ENCODE measurements around the gene POSTN.

GRCh38 chr13:37539976-37540605 is 58.5 kb downstream of the POSTN start:
- TF ChIP-seq CTCF (conservative IDR thresholded peaks at IDR 0.05; ENCODE audit: low read length) (no peak), EZH2phosphoT487 (IDR thresholded peaks at IDR 0.05; ENCODE audit: borderline replicate concordance) (no peak)
